IPS-20b (cell line): ENCODE data around the gene APOE.
"Not testable (repeated sequence)": the region's sequence is repeated elsewhere in the genome, so short reads cannot be mapped to it uniquely, and the experiment has no call there.

Experiments
- H3K27ac ChIP-seq: one replicate; pipeline ENCODE4 v1.5.1; 2013; ENCODE audit warnings: low read length
- H3K27me3 ChIP-seq: 2 replicates; pipeline ENCODE4 v1.6.1; 2013; ENCODE audit warnings: mild to moderate bottlenecking, low read length, inconsistent platforms; ENCODE audit not compliant: insufficient read depth
- H3K36me3 ChIP-seq: 2 replicates; pipeline ENCODE4 v1.6.1; 2013; ENCODE audit warnings: low read depth, mild to moderate bottlenecking, inconsistent platforms, low read length, moderate library complexity; ENCODE audit not compliant: insufficient read depth
- H3K4me1 ChIP-seq: 2 replicates; pipeline ENCODE4 v1.6.1; 2013; ENCODE audit warnings: mild to moderate bottlenecking, control low read depth, inconsistent platforms, low read length, moderate library complexity; ENCODE audit not compliant: insufficient read depth
- H3K4me3 ChIP-seq: 2 replicates; pipeline ENCODE4 v1.5.1; 2013; ENCODE audit warnings: mild to moderate bottlenecking, low read length, inconsistent platforms
- H3K9ac ChIP-seq: 2 replicates; pipeline ENCODE4 v1.6.1; 2013; ENCODE audit warnings: low read depth, mild to moderate bottlenecking, inconsistent platforms, low read length, moderate library complexity
- H3K9me3 ChIP-seq: 2 replicates; pipeline ENCODE4 v1.6.1; 2013; ENCODE audit warnings: mild to moderate bottlenecking, low read depth, low read length, inconsistent platforms; ENCODE audit not compliant: insufficient read depth

APOE gene

GRCh38 chr19:44874317-44874716, 31.3 kb upstream of the APOE start:
- Histone ChIP-seq H3K36me3 (peaks cover 89% of the 10 kb centered on the region), H3K27ac (no peak overlapping the region)

GRCh38 chr19:44875666-44876451, 29.7 kb upstream of the APOE start:
- H3K4me3 ChIP-seq: no peak overlapping the region
- H3K36me3 ChIP-seq: peaks cover 84% of the 10 kb centered on the region

More at GRCh38 chr19:44874317-44874716, 31.3 kb upstream of the APOE start:
- no peak overlapping the region for H3K9ac ChIP-seq
- H3K9me3 ChIP-seq: no peaks in the 10 kb centered on the region
- no peak overlapping the region for H3K4me3 ChIP-seq
- peaks cover 10% of the 10 kb centered on the region for H3K4me1 ChIP-seq
- H3K27me3 ChIP-seq: no peaks in the 10 kb centered on the region

GRCh38 chr19:44876930-44877535, 28.6 kb upstream of the APOE start:
- Histone ChIP-seq H3K36me3 (peaks cover 76% of the 10 kb centered on the region), H3K27ac (no peak overlapping the region), H3K4me1 (peaks cover 10% of the 10 kb centered on the region)

More at GRCh38 chr19:44875666-44876451, 29.7 kb upstream of the APOE start:
- Histone ChIP-seq H3K9ac (no peak overlapping the region), H3K27me3 (no peaks in the 10 kb centered on the region), H3K4me1 (peaks cover 10% of the 10 kb centered on the region), H3K9me3 (no peaks in the 10 kb centered on the region), H3K27ac (no peak overlapping the region)

GRCh38 chr19:44878120-44878865, 27.3 kb upstream of the APOE start:
- H3K4me3 ChIP-seq: no peak overlapping the region
- no peaks in the 10 kb centered on the region for H3K27me3 ChIP-seq
- H3K9me3 ChIP-seq: no peaks in the 10 kb centered on the region
- peaks cover 65% of the 10 kb centered on the region for H3K36me3 ChIP-seq
- H3K9ac ChIP-seq: no peak overlapping the region
- peaks cover 10% of the 10 kb centered on the region for H3K4me1 ChIP-seq
- H3K27ac ChIP-seq: no peak overlapping the region

More at GRCh38 chr19:44876930-44877535, 28.6 kb upstream of the APOE start:
- no peak overlapping the region for H3K4me3 ChIP-seq
- no peaks in the 10 kb centered on the region for H3K27me3 ChIP-seq
- H3K9me3 ChIP-seq: no peaks in the 10 kb centered on the region
- H3K9ac ChIP-seq: no peak overlapping the region

- Histone ChIP-seq H3K36me3 (peaks cover 65% of the 10 kb centered on the region), H3K9ac (no peak overlapping the region), H3K4me1 (peaks cover 10% of the 10 kb centered on the region), H3K27me3 (no peaks in the 10 kb centered on the region), H3K4me3 (no peak overlapping the region), H3K9me3 (no peaks in the 10 kb centered on the region), H3K27ac (no peak overlapping the region)
Measured at GRCh38 chr19:44879309-44880065, 26.1 kb upstream of the APOE start.

GRCh38 chr19:44882063-44882462, 23.5 kb upstream of the APOE start:
- peaks cover 62% of the 10 kb centered on the region for H3K36me3 ChIP-seq
- H3K4me1 ChIP-seq: peaks cover 1% of the 10 kb centered on the region; the same call in 1 of the 2 replicates
- H3K4me3 ChIP-seq: no peak overlapping the region
- no peaks in the 10 kb centered on the region for H3K27me3 ChIP-seq
- H3K9me3 ChIP-seq: no peaks in the 10 kb centered on the region
- H3K9ac ChIP-seq: peak overlapping the region; percentile 32; the same call in 1 of the 2 replicates
- no peak overlapping the region for H3K27ac ChIP-seq

- H3K4me3 ChIP-seq: not testable (repeated sequence)
Measured at GRCh38 chr19:44882619-44883397, 22.8 kb upstream of the APOE start.

GRCh38 chr19:44883922-44884321, 21.7 kb upstream of the APOE start:
- no peak overlapping the region for H3K4me3 ChIP-seq
- H3K4me1 ChIP-seq: no peaks in the 10 kb centered on the region; the same call in 1 of the 2 replicates
- peaks cover 56% of the 10 kb centered on the region for H3K36me3 ChIP-seq
- no peak overlapping the region for H3K27ac ChIP-seq
- no peaks in the 10 kb centered on the region for H3K9me3 ChIP-seq
- no peaks in the 10 kb centered on the region for H3K27me3 ChIP-seq
- H3K9ac ChIP-seq: no peak overlapping the region; the same call in 1 of the 2 replicates

More at GRCh38 chr19:44882619-44883397, 22.8 kb upstream of the APOE start:
- Histone ChIP-seq H3K9ac (peak overlapping the region; percentile 32; the same call in 1 of the 2 replicates), H3K36me3 (peaks cover 60% of the 10 kb centered on the region)
- not testable (repeated sequence) for H3K27me3 ChIP-seq, H3K9me3 ChIP-seq, H3K27ac ChIP-seq, H3K4me1 ChIP-seq

GRCh38 chr19:44884566-44884965, 21.0 kb upstream of the APOE start:
- Histone ChIP-seq H3K4me3 (no peak overlapping the region), H3K4me1 (no peaks in the 10 kb centered on the region), H3K9ac (no peak overlapping the region), H3K27me3 (no peaks in the 10 kb centered on the region), H3K36me3 (peaks cover 53% of the 10 kb centered on the region), H3K9me3 (no peaks in the 10 kb centered on the region), H3K27ac (no peak overlapping the region)

GRCh38 chr19:44886141-44886540, 19.5 kb upstream of the APOE start:
- peaks cover 49% of the 10 kb centered on the region for H3K36me3 ChIP-seq
- H3K9ac ChIP-seq: no peak overlapping the region
- no peak overlapping the region for H3K27ac ChIP-seq
- H3K4me3 ChIP-seq: no peak overlapping the region
- H3K9me3 ChIP-seq: no peaks in the 10 kb centered on the region
- no peaks in the 10 kb centered on the region for H3K4me1 ChIP-seq
- H3K27me3 ChIP-seq: no peaks in the 10 kb centered on the region
